HG03439 (cell line): ENCODE measurements around the gene KLHL2.
"Not testable (repeated sequence)": the region's sequence is repeated elsewhere in the genome, so short reads cannot be mapped to it uniquely, and the experiment has no call there.

Experiments used
- ATAC-seq: cut with Tn5 transposase; IDR thresholded peaks from one replicate; pipeline ENCODE4 v1.9.1; 2021; ENCODE audit warnings: mild to moderate bottlenecking, moderate library complexity; ENCODE audit not compliant: unreplicated experiment

Gene KLHL2

DNA sequence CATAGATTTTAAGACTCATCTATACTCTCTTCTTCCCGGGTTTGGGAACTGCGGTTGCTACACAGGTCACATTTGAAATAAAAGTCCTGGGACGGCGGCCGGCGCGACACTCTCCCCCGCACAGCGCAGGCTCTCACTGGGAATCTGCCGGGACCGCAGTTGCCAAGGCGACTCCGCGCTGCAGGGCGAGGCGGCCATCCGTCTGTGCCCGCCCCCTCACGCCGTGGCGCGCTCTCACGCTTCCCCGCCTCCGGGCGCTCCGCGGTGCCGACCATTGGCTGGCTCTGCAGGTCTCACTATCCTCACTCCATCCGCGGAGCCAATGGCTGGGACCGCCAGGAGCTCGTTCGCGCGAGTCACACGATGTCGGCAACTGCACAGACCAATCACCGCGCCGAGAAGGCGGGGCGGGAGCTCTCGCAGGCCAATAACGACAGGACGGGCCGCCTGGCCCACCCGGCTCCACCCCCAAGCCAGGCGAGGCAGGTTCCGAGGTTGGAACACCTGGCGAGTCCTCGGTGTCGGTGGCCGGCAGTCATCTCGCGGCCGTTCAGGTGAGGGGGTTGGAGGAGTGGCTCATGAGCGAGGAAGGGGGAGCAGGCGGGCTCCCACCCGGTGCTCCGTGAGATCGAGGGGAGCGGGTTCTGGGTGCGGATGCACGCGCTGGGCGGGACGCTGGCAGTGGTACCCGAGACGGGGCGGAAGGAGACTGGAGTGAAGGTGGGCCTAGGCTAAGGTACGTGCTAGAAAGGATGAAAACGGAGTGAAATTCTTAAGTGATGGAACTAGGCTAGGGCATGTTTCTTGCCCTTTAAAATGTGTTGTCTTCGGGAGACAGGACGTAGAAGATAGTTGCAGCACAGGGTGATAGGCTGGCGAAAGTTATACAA is 120.1 kb downstream of the KLHL2 start, which contains the start of gene MSMO1:
Gene MSMO1, plus strand, starts transcription at position 459 of the 890 bp plus-strand sequence. CDS start 5,702 bp downstream, outside the sequence.
- peak; percentile 99 for ATAC-seq

- ATAC-seq, result no peak
Observed at GRCh38 chr4:165328101-165328425, 120.7 kb downstream of the KLHL2 start.

DNA sequence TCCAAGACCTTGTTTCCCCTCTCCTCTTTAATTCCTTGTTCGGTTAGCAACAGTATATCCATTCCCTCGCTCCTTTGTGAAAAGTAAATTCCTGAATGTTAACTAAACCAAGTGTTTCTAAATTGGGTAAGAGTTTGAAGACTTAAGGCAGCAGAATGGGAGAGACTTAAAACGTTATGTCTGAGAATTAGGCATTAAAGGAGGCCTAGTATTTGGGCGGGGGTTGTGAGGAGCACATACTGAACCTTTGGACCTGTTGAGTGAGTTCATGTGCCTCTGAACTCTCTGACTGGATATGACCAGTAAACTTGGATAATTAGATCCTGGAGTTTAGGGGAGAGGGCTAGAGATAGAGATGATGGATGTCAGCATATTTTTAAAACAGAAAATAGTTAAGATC is 121.3 kb downstream of the KLHL2 start:
- ATAC-seq, result no peak

DNA sequence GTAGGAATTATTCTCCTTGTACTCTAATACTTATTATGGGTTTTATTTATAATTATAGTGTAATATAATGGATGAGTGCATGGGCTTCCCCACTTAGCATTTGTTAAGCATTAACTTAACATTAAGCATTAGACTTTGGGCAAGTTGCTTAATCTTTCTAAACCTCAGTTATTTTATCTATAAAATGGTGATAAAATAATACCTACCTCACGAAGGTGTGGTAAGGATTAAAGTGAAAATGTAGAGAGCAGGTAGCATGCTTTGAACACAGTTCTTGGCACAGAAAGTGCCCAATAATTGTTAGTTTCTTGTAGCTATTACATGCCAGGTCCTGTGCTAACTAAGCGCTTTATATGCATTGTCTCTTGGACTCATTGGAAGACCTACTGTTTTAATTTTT is 122.7 kb downstream of the KLHL2 start:
- ATAC-seq, result no peak

GRCh38 chr4:165330666-165331065 is 123.3 kb downstream of the KLHL2 start:
- no peak for ATAC-seq

- ATAC-seq, result no peak
Observed at GRCh38 chr4:165331359-165331758, 124.0 kb downstream of the KLHL2 start.

GRCh38 chr4:165331823-165332222 is 124.5 kb downstream of the KLHL2 start:
- no peak for ATAC-seq

- no peak for ATAC-seq
Observed at GRCh38 chr4:165332502-165332901, 125.1 kb downstream of the KLHL2 start.

GRCh38 chr4:165335163-165335703 is 127.9 kb downstream of the KLHL2 start:
- no peak for ATAC-seq

GRCh38 chr4:165336743-165337142 is 129.4 kb downstream of the KLHL2 start:
- no peak for ATAC-seq

GRCh38 chr4:165342340-165342739 is 135.0 kb downstream of the KLHL2 start:
- ATAC-seq, result not testable (repeated sequence)

- no peak for ATAC-seq
Observed at GRCh38 chr4:165343353-165344191, 136.2 kb downstream of the KLHL2 start.

DNA sequence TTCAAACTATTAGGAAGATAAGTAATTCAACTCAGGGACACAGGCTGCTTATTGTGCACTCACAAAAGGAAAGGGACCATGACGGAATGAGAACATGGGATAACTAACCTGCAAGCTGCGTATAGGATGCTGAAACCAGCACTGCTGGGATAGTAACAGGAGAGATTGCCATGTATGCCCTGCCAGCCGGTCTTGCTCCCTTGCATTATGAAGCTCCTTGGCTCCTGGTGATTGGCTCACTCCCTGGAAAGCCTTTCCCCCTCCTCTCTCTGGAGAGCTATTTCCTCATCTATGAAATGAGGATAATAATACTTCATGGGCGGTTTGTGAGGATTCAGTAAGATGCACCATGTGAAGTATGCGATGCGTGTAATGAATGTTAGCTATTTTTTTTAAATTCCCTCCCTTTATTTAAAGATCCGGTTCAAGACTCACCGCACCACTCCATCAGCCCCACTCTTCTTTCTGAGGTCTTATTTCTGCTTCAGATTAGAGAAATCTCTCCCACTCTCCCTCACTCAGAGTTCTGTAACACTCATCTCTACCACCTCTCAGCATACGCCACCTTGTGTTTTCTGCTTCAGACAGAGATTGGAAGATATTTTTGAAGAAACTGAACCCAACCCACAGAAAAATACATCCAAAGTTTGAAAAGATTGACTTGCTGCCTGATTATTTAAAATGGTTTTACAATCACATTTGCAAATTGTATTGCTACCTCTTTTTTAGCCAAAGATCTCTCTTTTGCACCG is 138.5 kb downstream of the KLHL2 start:
- ATAC-seq, result no peak

GRCh38 chr4:165347647-165348569 is 140.5 kb downstream of the KLHL2 start:
- ATAC-seq, result no peak

DNA sequence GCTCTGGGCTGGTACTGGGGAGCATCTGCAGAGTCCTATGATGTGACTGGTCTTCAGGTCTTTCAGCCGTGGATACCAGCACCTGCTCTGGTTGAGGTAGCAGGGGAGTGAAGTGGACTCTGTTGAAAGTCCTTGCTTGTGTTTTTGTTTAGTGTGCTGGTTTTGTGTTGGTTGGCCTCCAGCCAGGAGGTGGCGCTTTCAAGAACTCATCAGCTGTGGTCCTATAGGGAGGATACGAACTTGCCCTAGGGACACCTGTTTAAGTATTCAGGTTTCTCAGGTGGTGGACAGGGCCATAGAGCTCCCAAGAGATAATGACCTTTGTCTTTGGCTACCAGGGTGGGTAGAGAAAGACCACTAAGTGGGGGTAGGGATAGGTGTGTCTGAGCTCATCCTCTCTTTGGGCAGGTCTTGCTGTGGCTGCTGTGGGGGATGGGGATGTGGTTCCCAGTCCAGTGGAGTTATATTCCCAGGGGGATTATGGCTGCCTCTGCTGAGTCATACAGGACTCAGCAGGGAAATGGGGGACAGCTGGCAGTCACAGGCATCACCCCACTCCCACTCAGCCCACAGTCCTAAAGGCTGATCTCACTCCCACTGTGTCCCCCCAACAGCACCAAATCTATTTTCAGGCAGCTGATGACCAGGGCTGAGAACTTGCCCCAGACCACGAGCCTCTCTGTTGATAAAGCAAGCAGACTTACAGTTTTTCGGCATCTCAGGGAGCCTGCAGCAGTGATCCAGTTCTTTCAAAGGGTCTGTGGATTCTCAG is 144.2 kb downstream of the KLHL2 start:
- ATAC-seq, result no peak

- ATAC-seq, result no peak
Observed at GRCh38 chr4:165355900-165356300, 148.5 kb downstream of the KLHL2 start.

- ATAC-seq, result no peak
Observed at GRCh38 chr4:165359506-165359905, 152.1 kb downstream of the KLHL2 start.

DNA sequence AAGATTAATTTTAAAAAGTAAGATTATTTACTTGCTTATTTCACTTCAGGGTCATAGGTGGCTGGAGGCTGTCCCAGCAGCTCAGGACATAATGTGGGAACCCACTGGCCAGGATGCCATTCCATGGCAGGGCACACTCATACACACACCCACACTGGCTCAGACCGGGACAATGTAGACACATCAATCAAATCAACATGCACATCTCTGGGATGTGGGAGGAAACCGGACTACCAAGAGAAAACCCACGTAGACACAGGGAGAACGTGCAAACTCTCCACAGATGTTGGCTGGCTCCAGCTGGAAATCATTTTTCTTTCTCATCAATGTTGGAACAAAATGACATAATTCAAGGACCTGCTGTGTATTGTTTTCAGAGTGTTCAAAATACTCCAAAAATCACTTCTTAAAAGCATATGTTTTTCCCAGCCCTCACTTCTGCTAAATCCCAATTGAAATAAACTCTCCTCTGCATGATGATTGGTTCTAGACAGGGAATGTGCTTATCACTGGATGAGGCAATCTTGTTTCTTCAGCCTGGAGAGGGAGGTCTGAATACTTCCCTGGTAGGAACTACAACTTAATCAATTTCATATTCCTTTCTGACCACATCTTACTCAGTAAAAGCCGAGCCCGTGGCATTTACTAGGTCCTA is 152.8 kb downstream of the KLHL2 start:
- no peak for ATAC-seq
